IPS DF 4.7 (cell line): ENCODE measurements around the gene XYLT1.

Source experiments
- DNase-seq: peaks from one replicate; pipeline ENCODE4 v3.0.0-alpha.2; 2013; ENCODE audit warnings: low spot score; ENCODE audit errors: extremely low read depth

Gene XYLT1

GRCh38 chr16:17377360-17378324 lies 93.1 kb downstream of the XYLT1 start:
- DNase-seq, result no peak

DNA sequence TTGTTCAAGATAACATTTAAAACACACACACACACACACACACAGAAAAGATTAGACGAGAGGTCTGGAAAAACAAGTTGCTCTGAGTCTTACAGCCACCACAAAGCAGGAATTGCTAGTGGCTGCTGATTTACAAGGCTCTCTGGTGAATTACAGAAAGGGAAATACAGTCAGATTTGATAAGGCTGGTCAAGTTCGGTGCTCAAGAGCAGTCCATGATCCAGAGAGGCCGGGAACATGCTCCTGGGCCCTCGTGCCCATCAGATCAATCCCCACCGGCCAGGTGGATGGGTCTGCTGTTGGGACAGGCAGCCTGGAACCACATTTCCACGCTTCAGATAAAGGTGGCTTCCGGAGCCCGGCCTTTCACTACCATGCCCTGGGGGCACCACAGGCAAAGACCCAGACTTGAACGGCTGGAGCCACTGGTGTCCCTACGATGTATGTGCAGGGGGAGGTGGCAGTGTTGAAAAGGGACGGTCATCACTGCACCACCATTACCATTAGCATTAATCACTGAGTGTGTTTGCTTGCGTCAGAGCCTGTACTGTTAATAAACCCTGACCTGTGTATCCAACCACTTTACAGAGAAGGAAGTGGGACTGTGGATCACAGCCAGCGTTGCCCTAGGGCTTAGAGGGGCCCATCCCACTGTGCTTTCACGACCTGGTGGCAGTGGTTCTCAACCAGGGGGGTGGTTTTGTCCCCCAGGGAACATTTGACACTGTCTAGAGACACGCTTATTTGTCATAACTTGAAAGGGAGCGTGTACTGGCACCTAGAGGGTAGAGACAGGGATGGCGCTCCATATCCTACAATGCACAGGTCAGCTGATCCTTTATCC lies 95.1 kb downstream of the XYLT1 start:
- DNase-seq, result no peak

DNA sequence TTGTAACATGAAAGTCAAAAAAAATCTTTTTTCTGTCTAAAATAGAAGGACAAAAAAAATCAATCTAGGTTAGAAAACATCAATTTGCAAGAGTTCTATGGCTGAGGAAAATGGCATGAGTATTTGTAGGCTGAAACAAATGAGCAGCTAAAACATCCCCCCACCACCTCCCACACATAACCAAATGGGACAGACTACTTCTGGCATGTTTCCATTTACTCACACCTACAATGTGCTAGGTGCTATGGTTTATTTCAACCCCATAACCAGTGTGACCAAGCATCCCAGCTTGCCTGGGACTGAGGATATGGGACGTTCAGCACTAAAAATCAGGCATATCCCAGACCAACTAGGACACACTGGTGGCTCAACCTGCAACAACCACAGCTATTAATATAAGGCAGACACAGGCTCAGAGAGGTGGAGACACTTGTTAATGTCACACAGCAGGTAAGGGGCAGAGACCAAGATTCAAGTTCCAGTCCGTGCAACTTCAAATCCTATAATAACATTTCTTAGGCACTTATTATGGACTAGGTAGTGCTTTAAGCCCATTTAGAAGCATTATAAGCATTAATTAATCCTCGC lies 96.0 kb downstream of the XYLT1 start:
- no peak for DNase-seq

GRCh38 chr16:17373533-17373932 lies 97.2 kb downstream of the XYLT1 start:
- DNase-seq, result no peak

GRCh38 chr16:17372386-17372785 lies 98.4 kb downstream of the XYLT1 start:
- DNase-seq, result no peak

DNA sequence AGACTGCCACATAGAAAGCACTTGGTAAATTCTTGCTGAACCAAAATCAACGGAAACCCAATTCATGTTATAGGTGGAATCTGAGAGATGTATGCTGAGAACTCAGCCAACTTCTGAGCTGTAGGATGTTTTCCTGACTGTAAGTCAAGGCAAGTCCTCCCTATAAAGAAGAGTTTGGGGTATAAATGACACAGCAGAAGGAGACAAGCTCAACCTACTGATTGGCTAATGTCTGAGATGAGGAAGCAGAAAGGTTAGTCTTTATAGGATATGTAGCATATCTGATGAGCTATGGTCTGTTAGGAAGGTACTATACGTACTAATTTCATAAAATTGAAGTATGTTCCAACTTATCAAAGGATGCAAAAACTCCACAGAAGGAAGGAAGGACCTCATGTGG lies 99.5 kb downstream of the XYLT1 start:
- DNase-seq, result no peak

DNA sequence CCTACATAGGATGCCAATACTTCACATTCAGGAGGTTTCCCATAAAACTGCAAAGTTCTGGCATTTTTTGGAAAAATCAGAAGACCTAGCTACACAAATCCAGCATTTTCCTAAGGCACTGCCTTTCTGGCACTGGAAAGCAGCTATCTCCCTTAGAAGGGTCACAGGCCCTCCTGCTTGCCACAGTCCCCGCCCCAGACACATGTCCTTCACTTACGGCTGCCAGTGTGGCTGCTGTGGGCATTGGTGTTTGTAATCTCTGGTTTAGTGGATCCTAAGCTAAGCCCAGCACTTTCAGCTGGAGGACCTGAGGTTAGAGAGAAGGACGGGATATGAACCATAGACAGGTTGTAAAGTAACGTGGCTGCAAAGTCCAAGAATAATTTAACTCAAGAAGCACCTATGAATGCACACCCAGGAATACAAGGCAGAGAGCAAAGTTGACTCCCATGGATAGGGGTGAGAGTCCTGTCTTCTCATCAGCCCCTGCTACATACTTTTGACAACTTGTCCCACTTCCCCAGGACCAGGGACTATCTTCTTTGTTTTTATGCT lies 100.0 kb downstream of the XYLT1 start:
- DNase-seq, result no peak

DNA sequence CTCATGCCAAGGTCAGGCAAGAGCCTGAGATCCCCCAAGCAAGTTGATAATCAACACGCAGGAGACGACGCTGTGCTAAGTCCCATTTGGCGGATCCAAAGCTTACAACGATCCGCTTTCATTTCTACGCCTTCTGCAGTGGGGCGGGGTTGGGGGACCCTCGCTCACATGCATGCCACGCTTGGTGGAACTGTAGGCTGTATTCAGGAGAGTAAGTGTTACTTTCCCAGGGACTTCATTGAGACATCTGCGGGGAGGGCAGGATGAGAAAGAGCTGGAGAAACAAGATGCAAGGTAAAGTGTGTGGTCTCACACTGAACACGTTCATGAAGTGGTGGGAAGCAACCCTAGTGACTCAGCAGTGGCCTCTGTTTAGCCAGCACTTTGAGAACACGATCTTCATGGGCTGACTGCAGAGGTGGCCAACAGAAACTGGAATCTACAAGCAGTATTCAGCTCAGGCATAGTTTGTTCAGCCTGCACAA lies 100.5 kb downstream of the XYLT1 start:
- DNase-seq, result no peak

DNA sequence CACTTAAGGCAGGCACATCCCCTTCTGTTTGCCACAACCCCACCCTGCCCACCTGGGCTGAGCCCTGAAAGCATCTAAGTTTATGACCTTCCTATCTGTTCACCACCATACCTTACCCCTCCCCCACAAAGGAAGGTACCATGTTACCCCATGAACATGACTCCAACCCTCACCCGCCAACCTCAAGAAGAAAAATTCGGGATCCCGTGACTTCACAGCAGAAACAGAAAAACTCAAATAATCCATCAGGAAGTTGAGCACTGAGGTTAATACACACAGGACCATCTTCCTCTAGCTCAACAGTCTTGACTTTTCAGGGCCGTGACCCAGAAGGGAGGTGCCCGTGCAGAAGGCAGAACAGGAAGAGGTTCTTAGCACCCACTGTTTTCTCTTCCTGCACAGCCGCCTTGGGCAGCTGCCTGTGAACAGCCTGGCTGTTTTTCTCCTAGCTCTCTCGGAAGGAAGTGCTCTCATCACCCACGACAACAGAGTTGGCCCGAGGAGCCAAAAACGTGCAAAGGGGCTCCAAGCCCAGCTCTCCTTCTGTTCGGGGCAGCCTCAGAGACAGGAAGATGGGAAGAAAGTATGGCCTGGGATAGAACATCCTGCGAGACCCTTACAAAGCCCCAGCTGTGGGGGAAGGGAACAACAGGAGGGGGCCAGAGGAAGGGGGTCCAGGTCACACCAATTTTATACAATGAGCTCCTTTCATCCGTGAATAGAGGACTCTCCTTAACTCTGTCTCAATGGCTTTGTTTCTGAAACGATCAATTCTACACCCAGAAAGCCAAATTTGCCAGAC lies 101.1 kb downstream of the XYLT1 start:
- DNase-seq, result no peak

- no peak for DNase-seq
These were observed 101.8 kb downstream of the XYLT1 start for GRCh38 chr16:17368951-17369350.

DNA sequence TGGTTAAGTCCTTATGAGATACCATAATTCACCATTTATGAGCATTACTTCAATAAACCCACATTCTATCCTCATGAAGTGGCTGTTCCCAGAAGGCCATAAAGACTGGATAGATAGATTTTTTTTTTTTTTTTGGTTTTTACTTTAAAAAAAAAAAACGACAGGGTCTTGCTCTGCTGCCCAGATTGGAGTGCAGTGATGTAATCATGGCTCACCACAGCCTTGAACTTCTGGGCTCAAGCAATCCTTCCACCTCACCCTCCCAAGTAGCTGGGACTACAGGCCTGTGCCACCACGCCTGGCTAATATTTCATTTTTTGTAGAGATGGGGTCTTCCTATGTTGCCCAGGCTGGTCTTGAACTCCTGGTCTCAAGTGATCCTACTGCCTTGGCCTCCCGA lies 102.3 kb downstream of the XYLT1 start:
- no peak for DNase-seq

DNA sequence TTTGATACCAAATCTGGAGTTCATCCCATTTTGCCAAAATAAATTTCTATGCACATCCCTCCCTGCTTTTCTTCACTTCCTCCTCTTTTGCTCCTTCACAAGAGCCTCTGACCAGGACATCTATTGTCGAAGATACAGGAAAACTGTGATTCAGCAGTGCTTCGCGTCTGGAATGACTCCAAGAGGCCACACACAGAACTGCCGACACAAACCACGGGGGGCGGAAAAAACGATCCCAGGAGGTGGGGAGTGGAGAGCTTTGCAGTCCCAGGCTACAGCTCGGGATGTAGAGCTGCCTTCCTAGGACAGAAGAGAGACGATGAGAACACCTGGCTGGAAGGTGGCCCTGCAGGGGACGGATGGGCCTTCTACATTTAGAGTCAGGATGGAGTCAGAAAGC lies 102.8 kb downstream of the XYLT1 start:
- peak; percentile 56 for DNase-seq

GRCh38 chr16:17367036-17367435 lies 103.7 kb downstream of the XYLT1 start:
- no peak for DNase-seq

DNA sequence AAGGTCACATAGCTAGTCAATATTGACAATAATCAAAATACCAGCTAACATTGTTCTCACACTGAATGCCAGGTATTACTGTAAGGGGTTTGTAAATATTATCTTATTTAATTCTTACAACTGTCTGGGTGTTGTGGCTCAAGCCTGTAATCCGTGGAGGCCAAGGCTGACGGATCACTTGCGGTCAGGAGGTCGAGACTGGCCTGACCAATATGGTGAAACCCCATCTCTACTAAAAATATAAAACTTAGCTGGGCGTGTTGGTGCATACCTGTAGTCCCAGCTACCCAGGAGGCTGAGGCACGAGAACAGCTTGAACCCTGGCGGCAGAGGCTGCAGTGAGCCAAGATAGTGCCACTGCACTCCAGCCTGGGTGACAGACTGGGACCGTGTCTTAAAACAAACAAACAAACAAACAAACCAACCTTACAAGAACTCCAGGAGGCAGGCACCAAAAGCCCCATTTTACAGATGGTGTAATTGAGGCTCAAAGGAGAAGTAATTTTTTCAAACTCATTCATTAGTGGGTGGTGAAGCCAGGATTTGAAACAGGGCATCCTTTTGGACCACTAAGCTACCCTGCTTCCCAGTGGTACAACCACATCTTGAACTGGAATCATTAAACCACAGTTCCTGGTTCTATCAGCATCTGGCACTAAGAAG lies 104.3 kb downstream of the XYLT1 start:
- no peak for DNase-seq

GRCh38 chr16:17365591-17366298 lies 105.0 kb downstream of the XYLT1 start:
- DNase-seq, result no peak

- DNase-seq, result no peak
These were observed 105.6 kb downstream of the XYLT1 start for GRCh38 chr16:17365211-17365541.

DNA sequence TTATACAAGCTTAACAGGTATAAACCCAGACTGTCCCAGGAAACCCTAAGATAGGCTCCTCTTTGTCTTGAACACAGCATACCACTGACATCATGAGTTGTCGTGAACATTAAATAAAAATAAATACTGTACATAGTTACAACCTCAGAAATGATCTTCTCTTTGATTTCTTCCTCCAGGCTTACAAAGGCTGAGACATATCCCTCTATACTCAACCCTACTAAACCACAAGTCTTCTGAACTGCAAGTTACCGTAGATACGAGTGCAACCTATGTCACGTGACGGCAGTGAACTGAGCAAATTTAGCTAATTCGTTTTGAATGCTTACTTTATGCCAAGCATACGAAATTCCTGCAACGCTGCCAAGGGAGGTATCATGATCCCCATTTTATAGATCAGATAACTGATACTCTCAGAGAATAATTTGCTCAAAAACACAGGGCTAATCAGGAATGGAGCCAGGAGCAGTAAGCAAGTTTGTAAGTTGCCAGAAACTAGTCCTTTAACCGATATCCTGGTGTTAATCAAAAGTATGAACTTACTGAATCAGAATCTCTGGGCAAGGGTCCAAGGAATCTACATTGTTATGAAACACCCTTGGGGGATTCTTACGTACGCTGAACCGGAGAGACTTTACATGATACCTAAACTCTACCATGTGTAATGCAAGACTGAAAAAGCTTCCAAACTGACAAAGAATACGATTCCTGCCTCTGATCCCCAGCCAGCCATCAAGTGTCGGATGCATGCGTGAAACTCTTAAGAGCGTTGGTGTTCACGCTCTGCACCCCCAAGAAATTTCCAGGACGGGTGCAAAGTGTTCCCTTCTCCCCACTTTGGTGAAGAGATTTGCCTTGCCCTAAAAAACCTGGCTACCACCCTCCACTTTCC lies 106.2 kb downstream of the XYLT1 start:
- DNase-seq, result no peak

GRCh38 chr16:17362946-17363345 lies 107.8 kb downstream of the XYLT1 start:
- DNase-seq, result no peak

DNA sequence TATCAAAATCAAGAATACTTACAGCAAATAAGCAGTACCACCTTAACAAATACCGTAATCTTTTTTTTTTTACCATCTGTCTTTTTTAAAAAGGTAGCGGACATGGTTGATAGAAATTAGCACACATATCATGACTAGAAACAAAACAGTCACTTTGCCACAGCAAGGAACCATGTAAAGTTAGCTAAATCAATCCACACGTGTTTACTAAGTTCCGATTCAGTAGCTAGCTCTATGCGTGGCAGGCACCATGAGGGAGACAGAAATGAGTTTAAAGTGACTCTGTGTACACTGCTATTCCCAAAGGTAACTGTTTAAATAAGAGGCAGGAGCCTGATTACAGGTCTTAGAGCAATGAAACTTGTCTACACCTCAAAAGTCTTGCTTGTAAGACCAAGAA lies 108.6 kb downstream of the XYLT1 start:
- DNase-seq, result no peak
